GM21825 (cell line): ENCODE results near the gene C20orf202.
"Not testable (repeated sequence)": the region's sequence is repeated elsewhere in the genome, so short reads cannot be mapped to it uniquely, and the experiment has no call there.

Source experiments
- ATAC-seq: cut with Tn5 transposase; IDR thresholded peaks from one replicate; pipeline ENCODE4 v1.9.1; 2021; ENCODE audit warnings: mild to moderate bottlenecking, moderate library complexity; ENCODE audit not compliant: unreplicated experiment

C20orf202 gene

DNA sequence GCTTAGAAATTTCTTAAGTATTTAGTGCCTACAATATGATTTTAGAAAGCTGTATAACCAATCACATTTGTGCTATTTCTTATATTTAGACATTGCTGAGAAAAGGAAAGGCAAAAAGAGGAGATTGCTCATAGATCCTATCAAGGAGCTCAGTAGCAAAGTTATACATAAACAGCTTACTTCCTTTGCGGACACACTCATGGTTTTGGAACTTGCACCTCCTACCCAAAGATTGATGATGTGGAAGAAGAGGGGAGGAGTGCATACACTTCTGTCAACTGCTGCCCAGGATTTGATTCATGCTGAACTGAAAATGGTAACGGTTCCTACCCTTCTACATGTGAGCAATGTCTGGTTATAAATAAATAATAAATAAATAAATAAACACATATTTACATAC lies 39.3 kb downstream of the C20orf202 start:
- ATAC-seq = no peak

GRCh38 chr20:1245578-1245977 lies 42.3 kb downstream of the C20orf202 start:
- no peak for ATAC-seq

- no peak for ATAC-seq
These were observed 44.4 kb downstream of the C20orf202 start for GRCh38 chr20:1247689-1248088.

- ATAC-seq = not testable (repeated sequence)
These were observed 47.0 kb downstream of the C20orf202 start for GRCh38 chr20:1250282-1250681.

- ATAC-seq = no peak
These were observed 49.2 kb downstream of the C20orf202 start for GRCh38 chr20:1252416-1252815.

DNA sequence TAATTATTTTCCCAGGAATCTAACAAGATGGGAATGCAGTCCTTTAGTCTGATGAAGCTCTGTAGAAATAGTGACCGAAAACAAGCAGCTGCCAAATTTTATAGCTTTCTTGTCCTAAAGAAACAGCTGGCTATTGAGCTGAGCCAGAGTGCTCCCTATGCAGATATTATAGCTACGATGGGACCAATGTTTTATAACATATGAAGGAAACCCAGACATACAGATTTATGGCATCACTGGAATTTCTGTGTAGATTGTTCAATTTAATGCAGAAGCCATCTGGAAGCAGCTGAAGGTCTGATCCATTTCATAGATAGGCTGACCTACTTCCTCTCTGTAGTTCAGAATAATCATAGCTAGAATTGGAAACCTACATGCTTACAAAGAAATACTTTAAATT lies 51.0 kb downstream of the C20orf202 start:
- no peak for ATAC-seq

- ATAC-seq = no peak
These were observed 52.4 kb downstream of the C20orf202 start for GRCh38 chr20:1255675-1256074.
